SK-N-SH (cell line): Measurements from ENCODE around the gene PPP6C.

Experiments
- EP300 ChIP-seq, 2 experiments: IDR thresholded peaks; 2 replicates each; pipeline versions ENCODE4 v1.4.0 to v1.6.1; 2012; ENCODE audit warnings: borderline replicate concordance in 1 of 2, low read depth in 1 of 2, low read length in 1 of 2
- FOXM1 ChIP-seq: IDR thresholded peaks from 2 replicates; pipeline ENCODE4 v1.4.0; 2012; ENCODE audit warnings: low read depth, mild to moderate bottlenecking
- JUND ChIP-seq: IDR thresholded peaks from 2 replicates; pipeline ENCODE4 v1.4.0; 2012
- NFIC ChIP-seq: IDR thresholded peaks from 2 replicates; pipeline ENCODE4 v1.4.0; 2012; ENCODE audit warnings: borderline replicate concordance
- NRF1 ChIP-seq: IDR thresholded peaks from 2 replicates; pipeline ENCODE4 v1.6.1; 2012; ENCODE audit warnings: low read depth, mild to moderate bottlenecking, low read length
- POLR2AphosphoS5 ChIP-seq: IDR thresholded peaks from 2 replicates; pipeline ENCODE4 v1.6.1; 2012; ENCODE audit warnings: low read depth, low read length
- RAD21 ChIP-seq: IDR thresholded peaks from 2 replicates; pipeline ENCODE4 v1.6.1; 2012; ENCODE audit warnings: mild to moderate bottlenecking, low read length
- RCOR1 ChIP-seq: fragments of 150-350 bp; IDR thresholded peaks from 2 replicates; pipeline ENCODE4 v1.6.1; 2017; ENCODE audit warnings: antibody characterized with exemption, low read length
- RFX5 ChIP-seq: IDR thresholded peaks from 2 replicates; pipeline ENCODE4 v1.6.1; 2012; ENCODE audit warnings: mild to moderate bottlenecking, improper control_type of control experiment, low read length
- TAF1 ChIP-seq: IDR thresholded peaks from 2 replicates; pipeline ENCODE4 v1.6.1; 2012; ENCODE audit warnings: low read depth, mild to moderate bottlenecking, low read length, moderate library complexity, borderline replicate concordance
- TF ChIP-seq, protein P1 (sequence below): IDR thresholded peaks from 2 replicates; pipeline ENCODE4 v1.4.0; 2012; ENCODE audit warnings: low read depth
- TF ChIP-seq, protein P2 (sequence below): fragments of 200-600 bp; sonication (generic); IDR thresholded peaks from 2 replicates; pipeline ENCODE4 v1.6.1; 2017; ENCODE audit warnings: antibody characterized with exemption, mild to moderate bottlenecking, moderate library complexity

DNA sequence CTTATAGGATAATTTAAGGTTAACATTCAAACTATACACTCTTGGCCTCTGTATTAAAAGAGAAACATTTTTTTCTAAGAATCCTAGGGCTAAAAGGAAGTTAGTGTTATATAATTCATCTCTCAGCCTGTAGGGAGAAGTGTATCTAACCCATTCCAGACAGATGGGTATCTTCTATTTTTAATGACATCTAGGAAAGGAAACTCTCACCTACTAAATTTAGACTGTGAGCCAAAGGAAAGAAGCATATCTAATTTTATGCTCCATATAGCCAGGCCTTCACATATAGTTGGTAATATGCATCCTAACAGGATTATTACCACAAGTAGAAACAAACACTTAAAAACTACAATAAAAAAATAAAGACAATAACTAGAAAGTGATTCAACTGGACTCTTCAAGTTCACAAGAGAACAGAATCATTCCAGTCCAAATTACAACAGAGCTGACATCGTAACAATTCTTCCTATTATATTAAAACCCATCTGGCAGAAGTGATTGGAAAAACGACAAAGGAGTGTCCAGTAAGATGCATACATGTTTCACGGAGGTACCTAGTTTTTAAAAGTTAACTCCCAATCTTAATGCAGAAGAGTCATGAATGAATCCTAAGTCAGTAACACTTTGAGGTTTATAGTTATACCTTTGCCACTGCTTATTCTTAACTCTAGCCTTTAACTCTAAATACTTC lies 85.7 kb downstream of the PPP6C start:
- TF ChIP-seq NFIC: no peak
- TF ChIP-seq TAF1: no peak
- TF ChIP-seq EP300 (IDR thresholded peaks at IDR 0.05; ENCODE audit: borderline replicate concordance in 1 of 2, low read depth in 1 of 2, low read length in 1 of 2): no peak
- no peak for TF ChIP-seq RFX5
- no peak for TF ChIP-seq POLR2AphosphoS5
- no peak for TF ChIP-seq RAD21
- TF ChIP-seq JUND: no peak
- no peak for TF ChIP-seq NRF1
- no peak for TF ChIP-seq FOXM1
- TF ChIP-seq, protein P1, sequence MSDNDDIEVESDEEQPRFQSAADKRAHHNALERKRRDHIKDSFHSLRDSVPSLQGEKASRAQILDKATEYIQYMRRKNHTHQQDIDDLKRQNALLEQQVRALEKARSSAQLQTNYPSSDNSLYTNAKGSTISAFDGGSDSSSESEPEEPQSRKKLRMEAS: no peak
- TF ChIP-seq, protein P2, sequence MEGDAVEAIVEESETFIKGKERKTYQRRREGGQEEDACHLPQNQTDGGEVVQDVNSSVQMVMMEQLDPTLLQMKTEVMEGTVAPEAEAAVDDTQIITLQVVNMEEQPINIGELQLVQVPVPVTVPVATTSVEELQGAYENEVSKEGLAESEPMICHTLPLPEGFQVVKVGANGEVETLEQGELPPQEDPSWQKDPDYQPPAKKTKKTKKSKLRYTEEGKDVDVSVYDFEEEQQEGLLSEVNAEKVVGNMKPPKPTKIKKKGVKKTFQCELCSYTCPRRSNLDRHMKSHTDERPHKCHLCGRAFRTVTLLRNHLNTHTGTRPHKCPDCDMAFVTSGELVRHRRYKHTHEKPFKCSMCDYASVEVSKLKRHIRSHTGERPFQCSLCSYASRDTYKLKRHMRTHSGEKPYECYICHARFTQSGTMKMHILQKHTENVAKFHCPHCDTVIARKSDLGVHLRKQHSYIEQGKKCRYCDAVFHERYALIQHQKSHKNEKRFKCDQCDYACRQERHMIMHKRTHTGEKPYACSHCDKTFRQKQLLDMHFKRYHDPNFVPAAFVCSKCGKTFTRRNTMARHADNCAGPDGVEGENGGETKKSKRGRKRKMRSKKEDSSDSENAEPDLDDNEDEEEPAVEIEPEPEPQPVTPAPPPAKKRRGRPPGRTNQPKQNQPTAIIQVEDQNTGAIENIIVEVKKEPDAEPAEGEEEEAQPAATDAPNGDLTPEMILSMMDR: no peak
- TF ChIP-seq RCOR1: no peak
